Activated T-helper 17 cell treated with anti-CD3 and anti-CD28 coated beads, Interleukin-2, amount 50 U/mL, for 72 hours (primary cell): ENCODE data around the gene TYK2. TPM values are rescaled to one million over a fixed set of nuclear protein-coding genes. Genes with fewer than 3 reads are reported as not detected.
A peak's percentile ranks its signal among the peaks of the same experiment; 100 is the strongest.

Source experiments
- ATAC-seq: fragments of 150-1000 bp; cut with Tn5 transposase; replicated peaks from 2 replicates; pipeline ENCODE4 v1.10.0; 2021; ENCODE audit warnings: mild to moderate bottlenecking, moderate library complexity
- H3K27ac Mint-ChIP-seq: one replicate; pipeline ENCODE4 v1.8.0; 2022; ENCODE audit warnings: mixed read lengths
- H3K27me3 Mint-ChIP-seq: one replicate; pipeline ENCODE4 v1.8.0; 2022; ENCODE audit warnings: mixed read lengths
- H3K36me3 Mint-ChIP-seq: one replicate; pipeline ENCODE4 v1.8.0; 2022; ENCODE audit warnings: low read depth, mild to moderate bottlenecking, mixed read lengths
- H3K4me1 Mint-ChIP-seq: one replicate; pipeline ENCODE4 v1.8.0; 2022; ENCODE audit warnings: mixed read lengths
- H3K4me3 Mint-ChIP-seq: one replicate; pipeline ENCODE4 v1.8.0; 2022; ENCODE audit warnings: mild to moderate bottlenecking, mixed read lengths
- H3K9me3 Mint-ChIP-seq: one replicate; pipeline ENCODE4 v1.8.0; 2022; ENCODE audit warnings: mixed read lengths
- total RNA-seq, 2 donors: library from RNA; stranded (reverse); gene quantifications; one replicate each; pipeline ENCODE4 v1.2.3, GENCODE V29; 2022

The TYK2 gene
- total RNA-seq, 2 donors from 2014 or later = 221 to 245 TPM

GRCh38 chr19:10305139-10305806 is 75.1 kb downstream of the TYK2 start:
- Mint-ChIP-seq H3K9me3 (no peaks in the 10 kb centered on the region), H3K27ac (peak overlapping the region; percentile 59), H3K4me1 (peaks cover 7% of the 10 kb centered on the region), H3K27me3 (no peaks in the 10 kb centered on the region), H3K4me3 (peak overlapping the region; percentile 74), H3K36me3 (peaks cover 10% of the 10 kb centered on the region)
- no peak for ATAC-seq

Other genes starting within 250 kb of the TYK2 start
- 100 to 1,000 TPM; 300 to 434 TPM for gene DNMT1, start 185.6 kb downstream of the TYK2 start, total RNA-seq
- gene S1PR2, start 149.2 kb downstream of the TYK2 start, total RNA-seq = 10 to 100 TPM in 1 of 2 donors, 1 to 10 TPM in 1; 7.9 to 17.1 TPM
- gene MRPL4, start 128.4 kb downstream of the TYK2 start, total RNA-seq = 100 to 1,000 TPM in 1 of 2 donors, 10 to 100 TPM in 1; 61.1 to 142 TPM
- 10 to 100 TPM; 47.8 to 88.5 TPM for gene ICAM1, start 109.5 kb downstream of the TYK2 start, total RNA-seq
- gene ICAM4, start 93.6 kb downstream of the TYK2 start, total RNA-seq = 1 to 10 TPM in 1 of 2 donors, under 1 TPM in 1; 0.78 to 2.2 TPM
- gene ICAM5, start 90.6 kb downstream of the TYK2 start, total RNA-seq = 1 to 10 TPM in 1 of 2 donors, under 1 TPM in 1; 0.71 to 8.6 TPM
- gene ZGLP1, start 70.8 kb downstream of the TYK2 start, total RNA-seq = 1 to 10 TPM; 5.4 to 6.6 TPM
- gene FDX2, start 64.6 kb downstream of the TYK2 start, total RNA-seq = 10 to 100 TPM; 12.3 to 20.1 TPM
- gene RAVER1, start 47.0 kb downstream of the TYK2 start, total RNA-seq = 10 to 100 TPM; 66.3 to 88.7 TPM
- 100 to 1,000 TPM; 144 to 228 TPM for gene ICAM3, start 40.9 kb downstream of the TYK2 start, total RNA-seq
- 100 to 1,000 TPM; 140 to 226 TPM for gene CDC37, start 23.0 kb upstream of the TYK2 start, total RNA-seq
- gene PDE4A, start 40.0 kb upstream of the TYK2 start, total RNA-seq = 1 to 10 TPM; 9.0 to 9.1 TPM
- 10 to 100 TPM; 71.5 to 99.6 TPM for gene KEAP1, start 122.8 kb upstream of the TYK2 start, total RNA-seq
- gene S1PR5, start 136.9 kb upstream of the TYK2 start, total RNA-seq = under 1 TPM in 1 of 2 donors, not detected in 1; 0.11 TPM
- gene ATG4D, start 163.3 kb upstream of the TYK2 start, total RNA-seq = 10 to 100 TPM; 27.4 to 37.8 TPM
- gene KRI1, start 185.4 kb upstream of the TYK2 start, total RNA-seq = 10 to 100 TPM; 43.3 to 52.5 TPM
- 10 to 100 TPM; 21.2 to 46.6 TPM for gene CDKN2D, start 188.4 kb upstream of the TYK2 start, total RNA-seq
- not detected for gene AP1M2, start 206.7 kb upstream of the TYK2 start, total RNA-seq
- gene SLC44A2, start 245.0 kb upstream of the TYK2 start, total RNA-seq = 10 to 100 TPM; 64.8 to 84.9 TPM